HepG2 (cell line): Measurements from ENCODE around the gene VWA7. TPM values are rescaled to one million over a fixed set of nuclear protein-coding genes. Genes with fewer than 3 reads are reported as not detected.

Source experiments
- CC2D1A ChIP-seq: sonication (generic); formaldehyde crosslinking; IDR thresholded peaks from 2 replicates; pipeline ENCODE4 v1.8.1; 2023; ENCODE audit warnings: mild to moderate bottlenecking, missing genetic modification reagents
- DDIT3 ChIP-seq: sonication (generic); formaldehyde crosslinking; IDR thresholded peaks from 2 replicates; pipeline ENCODE4 v1.4.0; 2020; ENCODE audit warnings: mild to moderate bottlenecking, missing genetic modification reagents
- FLYWCH1 ChIP-seq: sonication (generic); formaldehyde crosslinking; IDR thresholded peaks from 2 replicates; pipeline ENCODE4 v1.8.1; 2023; ENCODE audit warnings: mild to moderate bottlenecking, missing genetic modification reagents
- HES4 ChIP-seq: sonication (generic); formaldehyde crosslinking; IDR thresholded peaks from 2 replicates; pipeline ENCODE4 v1.9.0; 2021; ENCODE audit warnings: mild to moderate bottlenecking, missing genetic modification reagents, borderline replicate concordance
- HOXD1 ChIP-seq: sonication (generic); formaldehyde crosslinking; IDR thresholded peaks from 2 replicates; pipeline ENCODE4 v1.5.0; 2020; ENCODE audit warnings: missing genetic modification reagents
- NBN ChIP-seq: fragments of 450-650 bp; conservative IDR thresholded peaks from 2 replicates; pipeline ENCODE4 v1.6.1; 2017
- NKX3-1 ChIP-seq: sonication (generic); formaldehyde crosslinking; IDR thresholded peaks from 2 replicates; pipeline ENCODE4 v1.5.0; 2020; ENCODE audit warnings: missing genetic modification reagents
- PAWR ChIP-seq: sonication (generic); formaldehyde crosslinking; IDR thresholded peaks from 2 replicates; pipeline ENCODE4 v1.4.0; 2020; ENCODE audit warnings: missing genetic modification reagents, mild to moderate bottlenecking, borderline replicate concordance
- REST ChIP-seq, 2 experiments: IDR thresholded peaks; 2 replicates each; pipeline ENCODE4 v1.6.1; 2011 to 2012; ENCODE audit warnings: low read length in 2 of 2, borderline replicate concordance in 1 of 2, low read depth in 1 of 2, mild to moderate bottlenecking in 1 of 2, moderate library complexity in 1 of 2
- RXRB ChIP-seq: IDR thresholded peaks from 2 replicates; pipeline ENCODE4 v1.6.1; 2016; ENCODE audit warnings: borderline replicate concordance, missing genetic modification reagents, missing compliant biosample characterization
- SETDB1 ChIP-seq: sonication (generic); formaldehyde crosslinking; IDR thresholded peaks from 2 replicates; pipeline ENCODE4 v1.5.1; 2020; ENCODE audit warnings: missing genetic modification reagents, mild to moderate bottlenecking, borderline replicate concordance
- U2AF2 ChIP-seq: fragments of 200-400 bp; formaldehyde crosslinking; IDR thresholded peaks from 2 replicates; pipeline ENCODE4 v1.6.1; 2017; ENCODE audit warnings: low read depth, mild to moderate bottlenecking, low read length
- ZBTB21 ChIP-seq: sonication (generic); formaldehyde crosslinking; IDR thresholded peaks from 2 replicates; pipeline ENCODE4 v1.4.0; 2020; ENCODE audit warnings: missing genetic modification reagents
- ZBTB44 ChIP-seq: sonication (generic); formaldehyde crosslinking; IDR thresholded peaks from 2 replicates; pipeline ENCODE4 v1.4.0; 2020; ENCODE audit warnings: missing genetic modification reagents
- ZNF678 ChIP-seq: sonication (generic); formaldehyde crosslinking; IDR thresholded peaks from 2 replicates; pipeline ENCODE4 v1.4.0; 2020; ENCODE audit warnings: mild to moderate bottlenecking, missing genetic modification reagents
- ZNF687 ChIP-seq: sonication (generic); formaldehyde crosslinking; IDR thresholded peaks from 2 replicates; pipeline ENCODE4 v1.5.1; 2020; ENCODE audit warnings: mild to moderate bottlenecking, missing genetic modification reagents, moderate library complexity
- ZNF7 ChIP-seq: IDR thresholded peaks from 2 replicates; pipeline ENCODE4 v1.6.1; 2016; ENCODE audit warnings: missing biosample characterization, missing genetic modification reagents
- polyA plus RNA-seq, 8 experiments: library from polyadenylated mRNA; depleted of rRNA in 3 of 8; stranded (reverse) in 7 of 8; unstranded in 1 of 8; fragments of >200 nt; fragmentation: Illumina TruSeq in 4 of 8; extraction: Trizol in 4 of 8; gene quantifications; 2 replicates each; pipeline versions ENCODE4 v1.2.1 to v1.2.3, GENCODE V29; 2011 to 2016; ENCODE audit warnings: low read depth in 4 of 8, missing spikeins in 1 of 8, mixed read lengths in 1 of 8; ENCODE audit not compliant: insufficient read depth in 1 of 8
- total RNA-seq, 5 experiments: library from RNA; depleted of rRNA; stranded (reverse); fragments of >200 nt; fragmentation: Illumina TruSeq; extraction: Trizol; gene quantifications; 2 replicates each; pipeline ENCODE4 v1.2.3, GENCODE V29; 2016; ENCODE audit warnings: low read depth in 1 of 5

Gene VWA7
- total and polyA plus RNA-seq, 2 of the 13 experiments (the other 11 are each of a cell fraction or from before 2014, with no cell fraction given) = 0.86 to 3.3 TPM

GRCh38 chr6:31739639-31740396 lies 37.3 kb downstream of the VWA7 start, which contains the start of gene MSH5 (continued):
- peak; percentile 100 for TF ChIP-seq ZNF687
- TF ChIP-seq NBN = no peak
- TF ChIP-seq SETDB1 (CRISPR knock-in tag) = no peak
- peak; percentile 94 for TF ChIP-seq FLYWCH1
- peak; percentile 94 for TF ChIP-seq NKX3-1 (CRISPR knock-in tag)
- peak; percentile 98 for TF ChIP-seq HES4 (CRISPR knock-in tag)
- TF ChIP-seq ZBTB21 (CRISPR knock-in tag) = no peak
- TF ChIP-seq REST (IDR thresholded peaks at IDR 0.05; ENCODE audit: borderline replicate concordance in 1 of 2, low read depth in 1 of 2, low read length in 2 of 2) = peak in 1 of 2 experiments; percentile 14; a peak in 1 of 4 replicates
- TF ChIP-seq HOXD1 (CRISPR knock-in tag) = peak; percentile 32
- no peak for TF ChIP-seq U2AF2
- TF ChIP-seq PAWR (CRISPR knock-in tag) = 0 out of 2 replicates have a peak, but pooled peaks have one; percentile 79
- 0 out of 2 replicates have a peak, but pooled peaks have one; percentile 36 for TF ChIP-seq DDIT3
- TF ChIP-seq ZNF7 = no peak
- TF ChIP-seq ZNF678 (CRISPR knock-in tag) = peak; percentile 98
- peak; percentile 73; the same call in 1 of the 2 replicates for TF ChIP-seq RXRB (CRISPR knock-in tag)
- TF ChIP-seq CC2D1A (CRISPR knock-in tag) = peak; percentile 98
- no peak for TF ChIP-seq ZBTB44 (CRISPR knock-in tag)
